Superior temporal gyrus (tissue), 1 donor: ENCODE data around the gene SLC24A3.
A peak's percentile ranks its signal among the peaks of the same experiment; 100 is the strongest.
"Not testable (repeated sequence)": the region's sequence is repeated elsewhere in the genome, so short reads cannot be mapped to it uniquely, and the experiment has no call there.

Experiments used
- DNase-seq: peaks from one replicate; pipeline ENCODE4 v3.0.0-alpha.2; 2016; ENCODE audit errors: extremely low spot score

SLC24A3 gene

GRCh38 chr20:19743640-19743995, 531.2 kb downstream of the SLC24A3 start:
- DNase-seq: no peak

- no peak for DNase-seq
Measured at GRCh38 chr20:19745106-19745505, 532.7 kb downstream of the SLC24A3 start.

DNA sequence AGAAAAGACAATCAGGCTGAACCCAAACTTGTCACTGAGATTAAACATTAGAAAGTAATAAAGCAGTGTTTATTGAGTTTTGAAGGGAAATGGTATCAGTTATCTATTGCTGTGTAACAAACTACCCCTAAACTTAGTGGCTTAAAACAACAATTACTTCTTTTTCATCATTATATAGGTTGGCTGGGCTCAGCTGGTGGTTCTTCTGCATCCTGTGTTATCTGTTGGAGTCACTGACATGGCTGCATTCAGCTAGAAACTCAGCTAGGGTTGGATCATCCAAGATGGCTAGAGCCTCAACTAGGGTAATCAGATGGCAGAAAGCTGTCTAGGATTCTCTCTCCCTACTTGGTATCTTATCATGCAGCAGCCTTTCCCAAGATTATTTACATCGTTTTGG, 533.1 kb downstream of the SLC24A3 start:
- no peak for DNase-seq

GRCh38 chr20:19746396-19746795, 534.0 kb downstream of the SLC24A3 start:
- no peak for DNase-seq

DNA sequence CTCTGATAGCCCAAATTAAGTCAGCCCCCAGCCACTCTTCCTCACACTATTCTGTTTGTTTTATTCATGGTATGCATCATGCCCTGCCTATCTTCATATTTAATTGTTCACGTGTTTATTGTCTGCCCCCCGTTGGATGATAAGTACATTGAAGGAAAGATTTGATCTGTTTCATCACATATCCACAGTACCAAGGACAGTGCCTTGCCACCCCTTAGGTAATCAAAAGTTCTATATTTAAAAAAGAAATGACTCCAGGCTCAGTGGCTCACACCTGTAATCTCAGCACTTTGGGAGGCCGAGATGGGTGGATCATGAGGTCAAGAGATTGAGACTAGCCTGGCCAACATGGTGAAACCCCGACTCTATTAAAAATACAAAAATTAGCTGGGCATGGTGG, 535.5 kb downstream of the SLC24A3 start:
- DNase-seq: no peak

DNA sequence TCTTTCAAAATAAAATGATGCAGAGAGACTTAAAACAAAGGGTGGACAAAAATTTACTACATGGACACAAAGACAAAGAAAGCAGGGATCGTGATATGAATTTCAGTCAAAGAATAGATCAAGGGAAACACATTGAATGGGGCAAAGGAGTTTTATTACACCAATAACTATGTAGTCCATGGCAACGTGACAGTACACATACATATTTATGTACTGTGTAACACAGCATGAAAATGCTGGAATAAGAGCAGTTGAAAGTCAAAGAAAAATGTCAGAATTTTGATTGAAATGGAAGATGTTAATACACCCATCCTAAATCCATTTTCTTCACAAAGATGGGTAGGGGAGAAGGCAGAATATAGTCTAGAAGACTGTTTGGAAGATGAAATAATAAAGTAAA, 536.2 kb downstream of the SLC24A3 start:
- DNase-seq: no peak

- DNase-seq: no peak
Measured at GRCh38 chr20:19749618-19750071, 537.2 kb downstream of the SLC24A3 start.

DNA sequence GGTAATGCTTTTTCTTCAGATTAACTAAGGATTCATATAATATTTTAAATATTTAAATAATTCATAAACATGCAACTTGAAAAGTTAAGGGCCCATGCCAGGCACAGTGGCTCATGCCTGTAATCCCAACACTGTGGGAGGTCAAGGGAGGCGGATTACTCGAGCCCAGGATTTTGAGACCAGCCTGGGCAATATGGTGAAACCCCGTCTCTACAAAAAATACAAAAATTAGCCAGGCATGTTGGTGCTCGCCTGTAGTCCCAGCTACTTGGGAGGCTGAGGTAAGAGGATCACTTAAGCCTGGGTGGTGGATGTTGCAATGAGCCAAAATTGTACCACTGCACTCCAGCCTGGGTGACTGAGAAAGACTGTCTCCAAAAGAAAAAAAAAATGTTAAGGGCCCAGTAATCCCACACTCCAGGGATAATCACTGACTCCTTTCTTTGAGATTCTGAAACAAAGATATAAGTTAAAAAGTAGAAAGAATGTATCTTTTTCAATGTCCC, 537.7 kb downstream of the SLC24A3 start:
- no peak for DNase-seq

DNA sequence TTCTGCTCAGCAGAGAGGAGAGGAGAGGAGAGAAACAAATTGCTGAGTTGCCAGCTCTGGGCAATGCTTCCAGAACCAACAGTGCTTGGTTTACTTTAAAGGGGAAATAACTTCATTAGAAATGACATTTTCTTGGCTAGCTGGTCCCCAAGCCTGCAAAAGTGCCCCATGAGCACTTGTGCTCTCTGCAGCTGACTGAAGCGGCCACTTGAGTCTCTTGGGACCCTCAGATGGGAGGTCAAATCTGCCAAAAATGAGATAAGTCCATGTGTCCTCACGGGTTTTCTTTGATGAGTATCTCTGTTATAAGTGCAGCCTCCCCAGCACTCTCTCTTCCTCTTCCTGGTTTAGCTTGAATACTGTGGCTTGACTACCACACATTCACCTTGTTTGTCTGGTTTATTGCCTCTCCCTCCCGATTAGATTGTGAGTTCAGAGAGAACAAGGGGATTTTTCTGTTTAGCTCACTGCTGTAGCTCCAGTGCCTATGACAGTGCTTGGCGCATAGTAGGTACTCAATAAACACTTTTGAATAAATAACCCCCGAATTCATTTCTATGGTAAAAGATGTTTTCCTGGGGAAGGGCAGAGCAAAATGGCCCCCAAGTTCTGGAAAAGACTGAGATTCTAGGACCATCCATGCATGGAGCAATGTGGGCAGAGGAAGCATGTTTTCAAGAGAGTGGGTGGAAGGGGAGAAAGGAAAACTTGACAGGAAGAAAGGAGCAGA, 538.6 kb downstream of the SLC24A3 start:
- DNase-seq: no peak

DNA sequence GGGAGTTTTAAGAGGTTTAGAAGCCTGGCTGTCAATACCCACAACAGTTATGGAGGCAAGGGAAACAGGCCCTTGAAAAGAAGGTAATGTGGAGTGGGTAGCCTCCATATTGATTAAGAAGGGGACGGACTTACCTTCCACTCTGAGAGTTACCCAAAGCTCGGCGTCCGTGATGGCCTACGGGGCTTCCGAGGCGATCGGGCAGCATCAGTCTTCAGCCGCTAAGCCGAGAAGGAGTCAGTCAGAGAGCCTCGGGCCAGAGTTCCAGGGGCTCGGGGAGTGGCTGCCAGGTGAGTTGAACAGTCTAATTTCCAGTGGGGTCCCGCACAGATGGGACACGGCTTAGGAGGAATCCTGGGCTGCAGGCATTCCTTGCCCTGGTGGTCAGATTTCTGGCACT, 541.8 kb downstream of the SLC24A3 start:
- not testable (repeated sequence) for DNase-seq

DNA sequence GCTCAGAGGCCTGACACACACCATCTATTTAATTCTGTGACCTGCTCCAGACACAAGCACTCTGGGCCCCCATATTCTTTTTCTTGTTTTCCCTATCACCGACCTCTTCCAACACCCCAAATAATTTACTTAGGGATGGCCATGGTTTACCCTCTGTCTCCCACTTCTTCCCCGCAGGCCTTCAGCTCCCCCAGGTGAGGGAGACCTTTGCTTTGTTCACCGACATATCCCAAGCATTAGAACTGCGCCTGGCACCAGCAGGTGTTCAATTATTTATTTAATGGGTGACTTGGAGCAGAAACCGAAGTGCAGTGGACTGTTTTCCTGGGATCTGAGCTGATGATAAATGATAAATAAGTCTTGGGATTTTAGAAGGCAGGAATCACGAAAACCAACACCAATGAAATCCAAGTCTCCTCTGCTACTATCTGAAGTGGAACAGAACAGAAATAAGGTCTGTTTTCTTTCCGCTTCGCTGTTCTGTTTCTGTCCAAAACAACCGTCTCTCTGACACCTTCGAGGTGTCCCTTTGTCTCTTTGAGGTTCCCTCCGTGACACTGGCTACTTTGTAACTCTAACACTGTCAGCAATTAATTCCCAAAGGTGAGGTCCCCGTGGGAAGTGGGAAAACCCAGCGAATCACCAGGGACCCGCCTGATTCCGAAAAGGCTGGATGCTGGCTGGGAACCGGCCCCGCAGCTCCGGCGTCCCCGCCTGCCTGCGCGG, 544.5 kb downstream of the SLC24A3 start:
- DNase-seq: no peak

GRCh38 chr20:19757487-19758132, 545.2 kb downstream of the SLC24A3 start:
- DNase-seq: peak; percentile 73

- no peak for DNase-seq
Measured at GRCh38 chr20:19758133-19758500, 545.7 kb downstream of the SLC24A3 start, which contains the start of gene RIN2. RIN2 (plus strand) TSS chr20:19758258; CDS start chr20:19889602, 131,344 bp downstream.

GRCh38 chr20:19758501-19759331, 546.3 kb downstream of the SLC24A3 start:
- DNase-seq: no peak

GRCh38 chr20:19760371-19760721, 547.9 kb downstream of the SLC24A3 start:
- no peak for DNase-seq

GRCh38 chr20:19761326-19761725, 548.9 kb downstream of the SLC24A3 start:
- no peak for DNase-seq

GRCh38 chr20:19761841-19762240, 549.4 kb downstream of the SLC24A3 start:
- no peak for DNase-seq

DNA sequence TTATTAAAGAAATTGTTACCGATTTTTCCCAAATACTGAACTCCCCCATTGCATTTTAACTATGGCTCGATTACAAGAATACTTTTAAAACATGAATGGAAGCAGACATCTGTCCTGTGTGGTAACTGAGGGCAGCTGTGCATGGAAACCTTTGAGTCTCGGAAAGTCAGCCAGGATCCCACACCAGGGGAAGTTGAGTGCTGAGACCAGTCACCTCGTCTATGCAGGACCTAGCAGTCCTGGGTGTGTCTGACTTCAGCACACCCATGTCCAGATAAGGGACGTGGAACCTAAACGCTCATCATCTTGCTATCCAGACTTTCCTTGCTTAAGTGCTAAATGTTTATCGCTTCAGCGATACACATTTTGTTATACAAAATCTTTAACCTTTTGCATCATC, 551.8 kb downstream of the SLC24A3 start:
- DNase-seq: peak; percentile 9

DNA sequence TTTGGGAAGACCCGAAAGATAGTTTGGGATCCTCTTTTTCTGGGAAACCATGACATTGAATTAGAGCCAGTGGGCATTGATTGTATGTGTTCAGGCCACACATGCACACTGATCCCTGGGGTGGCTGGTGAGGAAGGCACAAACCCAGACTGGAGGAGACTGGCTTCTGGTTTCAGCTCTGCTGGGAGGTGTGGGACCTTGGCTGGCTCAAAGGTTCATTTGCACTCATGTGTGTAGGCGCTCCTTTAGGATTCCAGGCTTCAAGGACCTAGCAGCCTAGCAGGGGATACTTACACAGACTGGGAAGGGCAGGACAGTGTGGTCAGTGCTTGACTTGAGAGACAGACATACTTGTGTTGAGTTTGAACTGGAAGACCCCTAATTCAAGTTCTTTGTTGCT, 552.8 kb downstream of the SLC24A3 start:
- no peak for DNase-seq

DNA sequence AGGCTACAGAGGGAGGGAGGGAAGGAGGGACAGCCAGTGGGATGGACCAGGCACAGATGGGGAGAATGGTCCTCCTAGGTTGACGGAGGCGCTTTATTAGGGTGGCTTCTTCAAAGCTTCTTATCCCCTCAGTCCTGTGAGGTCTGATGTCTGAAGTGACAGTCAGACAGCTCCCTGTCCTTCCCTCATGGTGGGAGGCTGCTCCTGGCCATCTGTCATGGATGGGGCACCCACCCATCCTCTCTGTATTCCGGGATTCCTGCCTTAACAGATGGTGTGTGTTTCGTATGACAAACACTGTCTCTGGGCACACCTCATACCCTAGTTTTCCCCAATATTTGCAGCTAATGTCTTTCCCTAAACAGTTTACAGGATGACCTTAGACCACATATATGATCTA, 553.5 kb downstream of the SLC24A3 start:
- no peak for DNase-seq

GRCh38 chr20:19767070-19767469, 554.6 kb downstream of the SLC24A3 start:
- no peak for DNase-seq

- DNase-seq: no peak
Measured at GRCh38 chr20:19768325-19768842, 555.9 kb downstream of the SLC24A3 start.
